ENCODE results near the gene HAO1.

HAO1 gene

DNA sequence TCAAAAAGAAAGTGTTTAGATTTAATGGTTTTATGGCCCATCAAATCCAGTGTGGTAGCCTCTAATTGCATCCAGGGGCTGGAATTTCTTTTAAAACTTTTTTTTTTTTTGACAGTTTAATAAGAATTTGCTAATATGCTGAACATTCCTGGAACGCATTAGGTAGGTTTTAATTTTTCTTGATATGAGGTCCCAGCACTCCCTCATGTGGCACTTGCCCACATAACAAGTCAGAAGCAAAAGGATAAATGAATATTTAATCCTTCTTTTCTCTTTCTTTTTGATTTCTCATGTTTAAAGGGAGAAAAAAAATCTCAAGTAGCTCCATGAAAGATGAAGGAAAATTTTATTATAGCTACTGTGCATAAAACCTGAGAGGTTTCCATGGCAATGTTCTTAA lies 13.5 kb downstream of the HAO1 start:
- DNase-seq (ENCODE audit: low read depth in 3 of 3) = no peak

DNA sequence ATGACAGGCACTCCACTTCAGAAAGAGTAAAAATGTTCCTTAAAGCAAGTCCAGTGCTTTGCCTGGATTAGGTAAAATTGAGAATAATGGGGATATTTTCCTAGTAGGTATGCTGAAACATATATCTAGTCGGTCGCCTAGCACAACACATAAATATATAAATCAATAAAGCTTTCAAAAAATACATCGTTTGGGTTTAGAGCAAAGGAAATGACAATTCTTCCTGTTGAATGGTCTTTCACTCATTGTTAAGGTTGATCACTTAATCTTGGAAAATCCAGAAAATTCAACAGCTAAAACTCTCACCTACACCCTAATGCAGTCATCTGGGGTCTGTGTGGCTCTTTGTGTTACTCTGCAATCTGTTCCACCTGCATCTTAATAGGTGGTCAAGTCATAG lies 13.9 kb downstream of the HAO1 start:
- no peak for DNase-seq (ENCODE audit: low read depth in 3 of 3)

DNA sequence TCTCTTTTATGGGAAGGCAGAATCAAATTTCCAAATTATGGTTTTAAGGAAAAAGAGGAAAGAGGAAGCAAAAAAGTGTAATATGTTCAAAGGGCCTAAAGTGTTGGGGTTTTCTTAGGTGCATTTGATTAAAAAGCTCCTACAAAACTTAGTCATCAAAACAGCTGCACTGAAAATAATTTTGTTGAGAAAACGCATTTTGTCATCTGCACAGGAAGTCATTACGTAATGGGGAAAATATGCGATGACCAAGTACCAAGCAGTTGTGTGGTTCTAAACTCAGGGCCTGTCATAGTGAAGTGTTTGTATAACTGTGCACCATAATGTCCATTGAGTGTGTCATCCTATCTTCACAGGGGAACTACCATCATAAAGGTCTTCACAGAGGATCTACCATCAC lies 15.6 kb downstream of the HAO1 start:
- no peak for DNase-seq (ENCODE audit: low read depth in 3 of 3)

DNA sequence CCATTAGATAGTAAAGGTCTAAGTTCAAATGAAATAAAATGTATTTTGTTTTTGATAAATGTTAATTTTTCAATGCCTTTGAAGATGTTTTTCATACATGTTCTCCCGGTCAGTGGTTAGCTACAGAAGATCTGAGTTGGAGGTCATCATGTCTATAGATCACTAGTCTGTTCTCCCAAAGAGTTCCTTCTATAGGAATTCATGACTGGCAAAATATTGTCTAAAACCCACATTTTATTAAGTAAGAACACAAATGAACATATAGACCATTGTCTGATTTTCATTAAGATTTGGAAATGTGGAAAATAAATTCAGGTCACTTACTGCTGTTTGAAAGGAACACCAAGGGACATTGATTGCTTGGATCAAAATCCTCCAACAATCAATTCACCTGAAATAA lies 23.6 kb downstream of the HAO1 start:
- DNase-seq (ENCODE audit: low read depth in 3 of 3) = no peak

DNA sequence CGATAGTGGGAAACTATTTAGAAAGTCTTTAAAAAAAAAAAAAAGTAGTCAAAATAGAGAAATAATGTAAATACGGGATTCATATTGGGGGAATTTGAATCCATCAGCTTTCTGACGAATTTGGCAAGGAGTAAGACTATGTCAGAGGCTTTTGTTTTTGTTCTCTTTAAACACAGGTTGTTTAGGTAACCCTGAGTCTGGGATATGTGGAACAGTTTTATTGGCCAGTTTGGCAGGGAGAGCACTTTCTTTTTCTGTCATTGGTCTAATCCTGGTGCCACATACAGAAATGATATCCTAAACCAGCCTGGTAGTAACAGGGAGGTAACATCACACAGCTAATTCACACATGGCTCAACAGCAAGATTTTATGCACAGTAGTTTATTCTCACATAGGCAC lies 27.7 kb downstream of the HAO1 start:
- DNase-seq (ENCODE audit: low read depth in 3 of 3) = no peak

DNA sequence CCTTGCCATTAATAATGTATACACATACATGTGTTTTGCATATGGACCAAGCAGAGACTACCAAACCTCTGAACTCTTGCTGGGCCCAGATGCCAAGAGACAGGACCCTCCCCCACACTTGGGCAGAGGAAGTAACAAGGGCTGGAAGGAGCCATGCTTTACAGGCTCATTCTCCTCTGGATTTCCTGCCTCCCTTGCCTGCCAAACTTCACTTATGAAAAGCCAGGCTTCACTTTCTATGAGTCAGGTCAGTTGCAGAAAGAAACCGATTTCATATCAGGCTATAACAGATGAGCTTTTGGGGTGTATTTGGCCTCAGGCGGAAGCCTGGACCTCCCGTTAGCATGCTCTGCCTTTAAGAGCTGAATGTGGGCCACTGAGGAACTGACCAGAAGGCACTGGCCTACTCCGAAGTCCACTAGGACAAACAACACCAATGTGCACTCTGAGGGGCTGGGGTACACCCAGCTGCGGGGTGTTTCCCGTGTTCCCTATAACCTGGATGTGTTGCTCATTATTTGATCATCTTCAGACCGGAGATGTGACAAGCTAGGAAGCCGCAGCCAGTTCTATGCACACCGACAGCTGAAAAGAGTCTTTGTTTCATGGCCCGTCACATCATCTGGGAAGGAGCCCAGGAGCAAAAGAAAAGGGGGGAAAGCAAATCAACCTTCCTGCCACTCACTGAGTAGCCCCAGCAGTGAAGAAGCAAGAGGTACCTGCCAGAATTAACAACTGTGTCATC lies 28.5 kb downstream of the HAO1 start:
- DNase-seq (ENCODE audit: low read depth in 3 of 3) = no peak

DNA sequence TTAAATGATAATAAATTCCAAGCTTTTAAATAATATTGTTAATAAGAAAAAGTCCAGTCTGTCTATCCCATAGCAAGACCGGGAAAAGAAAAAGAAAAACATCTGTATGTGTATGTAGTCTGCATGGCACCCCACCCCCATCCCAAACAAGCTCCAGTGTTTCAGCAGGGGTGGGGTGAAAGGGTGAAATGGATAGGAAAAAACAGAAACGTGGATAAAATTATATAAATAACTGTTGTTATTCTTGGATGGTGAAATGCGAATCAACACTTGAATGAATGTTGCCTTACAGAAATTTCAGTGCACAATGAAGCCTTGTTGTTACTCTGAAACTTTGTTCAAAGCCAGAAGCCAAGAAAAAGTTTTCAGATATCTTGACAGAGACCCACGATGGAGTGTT lies 31.4 kb downstream of the HAO1 start:
- no peak for DNase-seq (ENCODE audit: low read depth in 3 of 3)

DNA sequence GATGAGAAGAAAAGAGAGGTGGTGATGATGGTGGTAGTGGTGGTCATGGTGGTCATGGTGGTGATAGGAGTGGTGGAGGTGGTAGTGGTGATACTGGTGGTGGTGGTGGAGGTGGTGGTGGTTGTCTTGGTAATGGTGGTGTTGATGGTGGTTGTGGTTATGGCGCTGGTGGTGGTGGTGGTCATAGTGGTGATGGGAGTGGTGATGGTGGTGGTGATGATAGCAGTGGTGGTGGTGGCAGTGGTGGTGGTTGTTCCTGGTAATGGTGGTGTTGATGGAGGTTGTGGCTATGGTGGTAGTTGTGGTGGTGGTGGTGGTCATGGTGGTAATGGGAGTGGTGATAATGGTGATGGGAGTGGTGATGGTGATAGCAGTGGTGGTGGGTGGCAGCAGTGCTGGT lies 36.8 kb downstream of the HAO1 start:
- DNase-seq (ENCODE audit: low read depth in 3 of 3) = no peak

DNA sequence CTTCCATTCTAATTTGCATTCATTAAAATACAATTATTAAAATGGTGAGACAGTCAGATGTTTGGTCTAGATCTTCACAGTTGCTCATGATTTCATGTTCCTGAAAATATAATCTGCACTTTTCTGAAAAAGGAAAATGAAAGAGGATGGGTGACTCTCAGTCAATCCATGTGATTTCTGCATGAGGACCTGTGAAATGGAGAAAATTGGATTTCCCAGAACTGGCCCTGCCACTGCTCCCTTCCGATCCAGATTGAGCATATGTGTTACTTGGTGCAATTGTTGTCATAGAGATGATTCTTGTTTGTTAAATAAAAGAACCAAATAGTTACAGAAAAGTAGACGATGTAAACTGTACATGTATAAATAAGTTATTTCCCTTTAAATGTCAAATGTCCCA lies 37.4 kb downstream of the HAO1 start:
- DNase-seq (ENCODE audit: low read depth in 3 of 3) = no peak

DNA sequence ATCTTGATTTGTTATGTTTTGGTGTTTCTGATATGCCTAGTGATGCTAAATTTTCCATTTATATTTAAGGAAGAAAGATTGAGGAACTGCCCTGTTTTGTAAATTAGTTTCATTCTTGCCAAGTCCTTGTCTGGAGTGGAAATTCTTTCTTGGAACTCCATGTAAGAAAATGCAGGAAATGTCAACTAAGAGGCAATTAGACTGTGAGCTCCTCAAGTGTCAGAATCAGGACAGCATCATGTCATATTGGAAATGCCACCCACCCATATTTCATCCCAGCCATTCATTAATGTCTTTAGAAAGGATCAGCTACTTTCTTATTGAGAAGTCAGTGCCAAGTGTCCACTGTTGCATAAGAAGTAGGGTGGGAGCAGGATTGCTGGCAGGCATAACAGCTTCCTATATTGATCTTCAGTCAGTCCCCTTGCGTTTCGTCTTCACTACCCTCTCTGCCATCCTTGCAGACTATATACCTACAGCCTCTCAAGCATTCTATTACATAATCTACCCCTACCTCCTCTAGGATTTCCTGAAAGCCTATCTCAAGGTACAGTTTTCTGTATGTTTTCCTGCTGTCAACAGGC lies 42.4 kb downstream of the HAO1 start:
- no peak for DNase-seq (ENCODE audit: low read depth in 3 of 3)

DNA sequence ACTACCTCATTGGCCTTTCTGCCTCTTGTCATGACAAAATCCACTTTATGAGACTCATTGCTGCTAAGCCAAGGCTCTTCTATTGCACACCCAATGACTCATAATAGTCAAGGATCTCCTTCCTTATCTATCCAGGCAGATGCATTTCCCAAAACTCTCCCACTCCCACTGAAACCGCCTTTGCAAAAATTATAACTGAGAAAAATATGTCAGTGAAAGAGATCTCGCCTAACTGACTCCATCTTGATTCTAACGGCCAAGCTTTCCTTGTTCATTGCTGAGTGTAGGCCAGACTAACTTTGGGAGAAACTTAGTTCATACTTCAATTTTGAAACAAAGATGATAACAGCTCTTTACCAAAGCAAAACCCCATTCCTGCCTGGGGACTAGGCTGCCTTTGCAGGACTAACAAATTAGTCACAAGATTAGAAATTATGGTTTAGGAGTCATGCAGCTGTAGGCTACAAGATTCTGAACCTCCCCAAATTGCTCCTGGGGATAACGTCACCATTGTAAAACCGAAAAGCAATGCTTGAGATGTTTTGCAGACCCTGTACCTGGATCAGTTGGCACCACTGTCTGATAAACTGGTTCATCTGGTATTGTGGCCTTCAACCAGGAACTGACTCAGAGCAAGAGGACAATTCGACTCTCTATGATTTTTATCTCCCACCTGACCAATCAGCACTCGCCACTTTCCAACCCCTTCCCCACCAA lies 47.1 kb downstream of the HAO1 start:
- no peak for DNase-seq (ENCODE audit: low read depth in 3 of 3)

DNA sequence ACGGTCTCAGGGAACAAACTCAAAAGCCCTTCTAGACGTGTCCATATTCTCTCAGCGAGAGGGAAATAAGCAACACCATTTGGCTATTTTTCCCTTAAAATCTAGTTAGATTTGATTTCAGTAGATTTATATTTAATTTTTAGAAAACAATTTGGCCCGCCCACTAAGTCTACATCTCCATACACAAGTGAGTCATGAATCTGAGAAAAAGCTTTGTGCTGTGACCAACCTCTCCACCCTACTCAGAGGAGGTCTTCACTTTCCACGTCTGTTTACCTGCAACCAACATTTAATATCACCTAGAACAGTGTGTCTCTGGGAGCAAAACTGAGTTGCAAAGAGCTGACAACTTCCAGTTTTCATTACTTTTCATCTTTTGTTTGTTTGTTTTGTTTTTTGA lies 48.6 kb downstream of the HAO1 start:
- DNase-seq (ENCODE audit: low read depth in 3 of 3) = no peak

DNA sequence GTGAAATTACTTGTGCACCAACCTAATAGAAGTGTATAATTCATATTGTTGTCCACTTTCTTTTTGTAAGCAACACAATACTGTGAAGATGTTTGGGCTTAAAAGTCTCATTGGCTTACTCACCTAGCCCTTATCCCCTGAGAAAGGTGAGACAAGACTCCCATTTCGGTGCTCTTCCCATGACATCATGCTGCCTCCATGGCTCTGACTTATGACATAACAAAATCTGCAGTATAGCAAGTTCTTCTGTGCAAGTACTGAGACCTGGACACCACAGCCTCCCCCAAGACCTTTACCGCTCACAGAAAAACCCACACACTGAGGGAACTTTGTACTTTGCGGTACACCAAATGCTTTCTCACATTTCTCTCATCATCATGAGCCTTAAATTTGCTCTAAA lies 50.5 kb downstream of the HAO1 start:
- no peak for DNase-seq (ENCODE audit: low read depth in 3 of 3)

DNA sequence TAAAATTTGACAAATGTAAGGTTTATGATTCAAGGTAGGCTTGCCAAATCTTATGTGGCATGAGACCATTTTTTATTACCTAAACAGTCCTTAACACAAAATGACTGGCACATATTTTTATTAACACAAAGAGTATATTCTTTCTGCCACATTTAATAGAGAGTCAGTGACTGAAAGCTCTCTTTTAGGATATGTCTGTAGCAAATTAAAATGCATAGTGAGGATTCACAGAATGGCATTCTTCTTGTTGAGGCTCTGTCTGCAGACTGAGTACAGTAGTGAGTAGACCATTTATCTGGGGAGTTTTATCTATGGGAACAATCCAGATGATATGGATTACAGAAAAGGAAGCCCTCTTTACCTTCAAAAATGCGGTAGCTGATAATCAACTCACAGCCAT lies 56.5 kb downstream of the HAO1 start:
- DNase-seq (ENCODE audit: low read depth in 3 of 3) = no peak

DNA sequence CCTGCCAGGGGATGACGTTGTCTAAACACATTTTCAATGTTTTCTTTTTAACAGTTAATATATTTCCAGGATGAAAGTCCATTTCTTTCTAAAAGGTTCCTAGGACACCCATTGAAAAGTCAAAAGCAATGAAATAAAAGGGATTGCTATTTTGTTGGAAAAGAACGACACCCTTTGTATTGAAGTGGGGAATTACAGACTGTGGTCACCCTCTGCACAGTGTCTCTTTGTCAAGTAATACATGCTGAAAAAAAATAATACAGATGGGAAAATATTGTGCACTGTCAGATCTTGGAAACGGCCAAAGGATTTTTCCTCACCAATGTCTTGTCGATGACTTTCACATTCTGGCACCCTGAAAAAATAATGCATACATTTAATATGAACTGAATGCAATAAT lies 56.9 kb downstream of the HAO1 start:
- no peak for DNase-seq (ENCODE audit: low read depth in 3 of 3)

DNA sequence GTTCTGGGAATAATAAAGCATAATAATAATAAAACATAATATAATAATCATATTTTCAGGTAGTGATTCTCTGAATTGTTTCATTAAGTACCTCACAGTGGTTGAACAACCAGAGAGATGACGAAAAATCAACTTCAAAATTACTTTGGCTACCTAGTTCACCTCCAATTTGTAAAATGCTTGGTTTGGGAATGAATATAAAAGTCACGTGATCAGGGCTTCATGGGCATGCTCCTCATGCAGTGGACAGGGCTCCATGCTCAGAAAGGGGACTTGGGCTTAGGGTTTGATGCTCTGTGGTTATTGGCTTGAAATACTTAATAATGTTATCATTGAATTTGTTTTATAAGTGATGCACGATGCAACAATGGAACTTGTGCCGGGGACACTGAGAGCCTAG lies 58.2 kb downstream of the HAO1 start:
- no peak for DNase-seq (ENCODE audit: low read depth in 3 of 3)

DNA sequence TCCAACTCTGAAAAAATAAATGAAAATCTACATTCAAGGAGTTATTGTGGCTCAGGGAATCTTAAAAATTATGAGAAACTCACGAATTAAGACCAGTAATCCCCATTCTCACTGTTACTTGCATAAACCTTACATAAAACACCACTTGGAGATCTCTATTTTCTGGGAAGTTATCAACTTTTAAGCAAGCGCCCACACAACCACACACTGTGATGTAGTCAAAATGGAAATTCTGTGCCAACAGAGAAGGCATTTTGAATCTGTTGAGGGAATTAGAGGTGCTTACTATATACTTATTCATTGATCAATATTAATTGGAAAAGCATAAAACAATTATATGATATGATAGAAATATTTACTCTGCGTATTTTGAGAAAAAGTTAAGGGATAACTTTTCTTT lies 58.7 kb downstream of the HAO1 start:
- no peak for DNase-seq (ENCODE audit: low read depth in 3 of 3)

DNA sequence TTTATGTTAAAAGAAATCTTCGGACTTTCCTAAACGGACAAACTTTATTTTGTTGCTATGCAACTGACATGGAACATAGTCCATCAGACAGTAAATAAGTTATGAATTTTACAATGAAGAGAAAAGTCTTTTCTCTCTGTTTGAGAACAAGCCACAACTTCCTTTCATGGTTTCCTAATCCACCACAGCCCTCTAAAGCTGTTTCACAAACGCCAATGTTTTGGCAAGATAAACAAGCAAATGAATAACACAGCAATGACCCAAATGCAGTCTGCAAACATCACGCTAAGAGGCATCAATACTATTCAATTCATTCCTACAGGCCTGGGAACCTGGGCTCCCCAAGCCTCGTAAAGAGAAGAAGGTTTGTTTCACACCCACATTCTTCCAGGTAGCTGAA lies 60.4 kb downstream of the HAO1 start:
- DNase-seq (ENCODE audit: low read depth in 3 of 3) = no peak

DNA sequence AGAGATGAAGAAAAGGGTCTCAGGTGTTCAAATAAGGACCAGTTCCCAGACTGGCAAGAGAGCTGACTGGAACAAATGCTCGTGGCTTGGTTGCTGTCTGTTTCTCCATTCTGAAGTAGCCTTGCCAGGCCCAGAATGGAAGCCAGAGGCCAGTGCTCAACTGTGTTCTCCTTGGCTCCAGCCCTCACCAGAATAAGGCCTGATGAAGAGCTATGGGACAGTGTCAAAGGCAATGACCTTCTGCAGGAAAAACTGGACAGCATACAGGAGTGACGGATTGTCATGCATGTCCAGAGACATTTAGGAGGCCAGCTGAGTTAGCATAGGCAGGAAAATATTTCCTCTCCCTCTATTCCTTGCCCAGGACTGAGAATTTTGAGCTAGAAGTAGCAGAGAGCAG lies 72.2 kb downstream of the HAO1 start:
- DNase-seq (ENCODE audit: low read depth in 3 of 3) = no peak

DNA sequence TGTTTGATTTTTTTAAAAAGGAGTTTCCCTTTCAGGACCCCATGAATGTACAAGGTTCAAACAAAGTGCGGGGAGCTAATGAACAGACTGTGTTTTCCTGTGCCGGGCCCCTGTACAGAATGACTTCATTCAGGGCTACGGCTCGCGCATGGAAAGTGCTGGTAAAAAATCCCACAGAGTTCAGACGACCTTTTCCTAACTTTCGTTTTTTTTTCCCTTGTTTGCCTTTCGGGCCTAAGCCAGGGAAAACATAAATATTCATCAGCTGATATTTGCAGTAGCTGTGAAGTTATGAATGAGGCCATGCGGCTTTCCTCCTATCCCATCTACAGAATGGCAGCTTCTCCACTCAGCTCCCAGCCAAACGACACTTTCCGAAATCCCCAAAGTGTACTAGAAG lies 74.0 kb downstream of the HAO1 start:
- DNase-seq (ENCODE audit: low read depth in 3 of 3) = no peak

DNA sequence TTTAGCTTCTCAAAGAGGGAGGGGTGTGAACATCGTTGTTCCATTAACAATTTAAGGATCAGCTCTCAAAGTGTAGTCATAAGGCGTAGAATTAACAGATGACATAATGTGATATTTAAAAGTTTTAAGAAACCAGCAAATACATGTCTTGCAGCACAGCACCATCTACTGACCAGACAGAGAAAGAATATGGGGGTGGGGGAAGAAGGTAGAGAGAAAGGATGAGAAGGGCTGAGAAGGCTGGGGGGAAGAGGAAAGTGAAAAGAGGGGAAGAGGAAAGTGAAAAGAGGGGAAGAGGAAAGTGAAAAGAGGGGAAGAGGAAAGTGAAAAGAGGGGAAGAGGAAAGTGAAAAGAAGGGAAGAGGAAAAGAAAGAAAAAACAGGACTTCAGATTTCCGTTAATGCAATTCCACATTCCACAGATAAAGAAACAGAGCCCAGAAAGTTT lies 80.9 kb downstream of the HAO1 start:
- no peak for DNase-seq (ENCODE audit: low read depth in 3 of 3)

DNA sequence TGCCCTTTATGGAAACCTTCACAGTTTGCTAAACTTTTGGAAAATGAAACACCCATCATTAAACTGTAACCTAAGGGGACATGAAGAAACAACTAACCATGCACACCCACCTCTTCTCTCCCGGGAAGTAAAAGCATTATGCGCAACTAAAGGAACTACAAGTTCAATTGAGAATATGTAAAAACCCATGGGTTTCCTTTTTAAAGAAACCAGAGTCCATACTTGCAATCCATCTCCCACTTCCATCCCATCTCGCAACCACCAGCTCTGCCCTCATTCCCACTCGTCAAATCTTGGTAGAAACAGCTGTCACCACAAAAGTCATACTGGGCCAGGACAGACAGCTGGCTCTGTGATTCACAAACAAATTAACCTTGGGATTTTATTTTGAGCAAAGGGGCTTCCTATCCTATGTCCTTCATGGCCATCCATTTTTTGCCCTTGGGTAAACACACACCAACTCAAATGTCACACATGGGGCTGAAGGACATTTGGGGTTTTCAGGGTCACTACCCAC lies 81.5 kb downstream of the HAO1 start:
- DNase-seq (ENCODE audit: low read depth in 3 of 3) = no peak

DNA sequence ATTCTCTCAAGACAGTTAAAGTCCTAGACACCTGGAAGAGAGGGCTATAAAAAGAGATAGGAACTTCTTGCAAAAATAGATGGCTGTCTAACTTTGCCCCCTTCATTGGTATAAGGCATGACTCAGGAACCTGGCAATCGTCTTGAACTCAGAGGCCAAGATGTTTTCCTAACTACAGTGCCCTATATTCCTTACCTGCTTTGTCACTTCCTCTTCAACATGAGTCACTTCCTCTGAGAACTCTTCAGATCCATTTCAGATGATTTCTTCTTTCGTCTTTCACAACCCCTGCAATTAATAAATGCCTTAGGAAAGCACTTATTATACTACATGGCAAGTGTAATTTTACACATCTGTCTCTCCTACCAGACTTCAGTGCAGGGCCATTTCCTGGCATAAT lies 83.5 kb downstream of the HAO1 start:
- DNase-seq (ENCODE audit: low read depth in 3 of 3) = no peak

All from stimulated activated CD4-positive, alpha-beta T cell treated with anti-CD3 and anti-CD28 coated beads, TNF-alpha, amount 100 ng/mL, for 24 hours (primary cell).